Transverse colon (tissue), 4 donors: ENCODE results near the gene PARVA. TPM values are rescaled to one million over a fixed set of nuclear protein-coding genes. Genes with fewer than 3 reads are reported as not detected.

ENCODE experiments used
- DNase-seq: peaks from one replicate; pipeline ENCODE4 v3.0.0-alpha.2; 2019
- H3K27ac ChIP-seq, 4 donors: fragments of 200-600 bp; sonication (generic); 2 replicates each; pipeline ENCODE4 v1.5.1; 2016 to 2018; ENCODE audit warnings: inconsistent platforms in 4 of 4
- H3K27me3 ChIP-seq: fragments of 200-600 bp; sonication (generic); 2 replicates; pipeline ENCODE4 v1.5.1; 2017; ENCODE audit warnings: inconsistent platforms
- H3K36me3 ChIP-seq, 4 donors: fragments of 200-600 bp; sonication (generic); 2 replicates each; pipeline ENCODE4 v1.5.1; 2017 to 2019; ENCODE audit warnings: inconsistent platforms in 4 of 4
- H3K4me1 ChIP-seq, 4 donors: fragments of 200-600 bp; sonication (generic); 2 replicates each; pipeline ENCODE4 v1.5.1; 2017 to 2020; ENCODE audit warnings: inconsistent platforms in 4 of 4
- H3K4me3 ChIP-seq, 4 donors: fragments of 200-600 bp; sonication (generic); 1 replicate in 1 of 4; 2 replicates in 3 of 4; pipeline versions ENCODE4 v1.5.1 to v1.6.1; 2017 to 2019; ENCODE audit warnings: inconsistent platforms in 4 of 4
- H3K9me3 ChIP-seq, 2 donors: fragments of 200-600 bp; sonication (generic); 2 replicates each; pipeline ENCODE4 v1.5.1; 2017 to 2019; ENCODE audit warnings: inconsistent platforms in 2 of 2
- EP300 ChIP-seq: sonication (generic); formaldehyde crosslinking; IDR thresholded peaks from one replicate; pipeline ENCODE4 v1.6.1; 2017; ENCODE audit warnings: antibody characterized with exemption, low read depth
- POLR2A ChIP-seq: fragments of 450-650 bp; IDR thresholded peaks from one replicate; pipeline ENCODE4 v1.6.1; 2016; ENCODE audit warnings: antibody characterized with exemption, mild to moderate bottlenecking, moderate library complexity
- POLR2AphosphoS5 ChIP-seq, 3 donors: sonication (generic); formaldehyde crosslinking; IDR thresholded peaks; one replicate each; pipeline ENCODE4 v1.6.1; 2016; ENCODE audit warnings: antibody characterized with exemption in 3 of 3
- WGBS, 2 donors: methylation state at CpG; one replicate each; pipeline ENCODE4 v1.1.5; 2018; ENCODE audit warnings: low coverage in 1 of 2; 5-methylcytosine and 5-hydroxymethylcytosine counted together
- in situ Hi-C, 4 donors: fragments of 200-750 bp; cut with MboI; loops; one replicate each; pipeline versions ENCODE4 v1.15.0 to v1.15.1; 2017; ENCODE audit warnings: low sequenced_read_pairs in 3 of 4, low pct_ligation_motif_present in 1 of 4, low pct_unique_long_range_greater_than_20kb in 1 of 4
- intact Hi-C: fragments of 100-400 bp; cut with DNase I; formaldehyde crosslinking; loops from one replicate; pipeline ENCODE4 v1.15.1; 2023; ENCODE audit warnings: low total_unique reads
- total RNA-seq, 4 donors: library from RNA; depleted of rRNA; stranded (reverse); fragments of >200 nt; gene quantifications; one replicate each; pipeline ENCODE4 v1.1.0, GENCODE V29; 2016
- TF ChIP-seq, protein P1 (sequence below), 5 experiments: fragments of 200-600 bp in 3 of 5; fragments of 450-650 bp in 2 of 5; sonication (generic) in 3 of 5; IDR thresholded peaks; 1 replicate in 2 of 5; 2 replicates in 3 of 5; pipeline ENCODE4 v1.5.1; 2016 to 2017; ENCODE audit warnings: antibody characterized with exemption in 5 of 5, inconsistent platforms in 3 of 5, mild to moderate bottlenecking in 2 of 5, moderate library complexity in 1 of 5

Gene PARVA
- total RNA-seq, 4 donors from 2014 or later = 34.3 to 82.0 (median 45.1) TPM

DNA sequence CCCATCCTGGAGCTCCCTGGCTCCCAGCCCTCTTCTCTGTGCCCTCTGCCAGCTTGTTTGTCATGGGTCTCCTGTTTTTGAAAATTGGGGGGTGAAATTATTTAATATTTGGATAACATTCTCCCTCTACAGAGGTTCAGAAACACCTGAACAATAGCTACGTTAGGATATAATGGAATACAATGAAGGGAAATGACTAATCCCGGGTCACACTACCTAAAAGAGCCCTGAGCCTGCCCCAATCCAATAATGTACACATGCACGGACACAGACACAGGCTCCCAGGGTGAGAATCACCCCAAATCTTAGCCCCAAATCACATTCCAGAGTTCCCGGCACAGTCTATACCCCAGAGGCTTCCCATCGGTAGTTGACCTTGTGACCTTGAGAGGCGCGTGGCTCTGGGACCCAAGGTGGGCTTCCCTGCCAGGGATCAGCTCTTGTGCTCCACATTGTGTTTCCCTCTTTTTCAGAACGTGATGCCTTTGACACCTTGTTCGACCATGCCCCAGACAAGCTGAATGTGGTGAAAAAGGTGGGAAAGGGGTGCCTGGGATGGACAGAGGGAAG is 135.5 kb downstream of the PARVA start:
- H3K36me3 ChIP-seq = no peaks in the 10 kb centered on the region
- WGBS, 2 donors = 82% methylated on average over 9 of the region's 9 CpGs; no CpG with 5 or more reads in 1 of the 2 donors
- no peak for TF ChIP-seq EP300
- TF ChIP-seq POLR2A = no peak
- TF ChIP-seq POLR2AphosphoS5 (IDR thresholded peaks at IDR 0.05) = no peak
- TF ChIP-seq, protein P1, sequence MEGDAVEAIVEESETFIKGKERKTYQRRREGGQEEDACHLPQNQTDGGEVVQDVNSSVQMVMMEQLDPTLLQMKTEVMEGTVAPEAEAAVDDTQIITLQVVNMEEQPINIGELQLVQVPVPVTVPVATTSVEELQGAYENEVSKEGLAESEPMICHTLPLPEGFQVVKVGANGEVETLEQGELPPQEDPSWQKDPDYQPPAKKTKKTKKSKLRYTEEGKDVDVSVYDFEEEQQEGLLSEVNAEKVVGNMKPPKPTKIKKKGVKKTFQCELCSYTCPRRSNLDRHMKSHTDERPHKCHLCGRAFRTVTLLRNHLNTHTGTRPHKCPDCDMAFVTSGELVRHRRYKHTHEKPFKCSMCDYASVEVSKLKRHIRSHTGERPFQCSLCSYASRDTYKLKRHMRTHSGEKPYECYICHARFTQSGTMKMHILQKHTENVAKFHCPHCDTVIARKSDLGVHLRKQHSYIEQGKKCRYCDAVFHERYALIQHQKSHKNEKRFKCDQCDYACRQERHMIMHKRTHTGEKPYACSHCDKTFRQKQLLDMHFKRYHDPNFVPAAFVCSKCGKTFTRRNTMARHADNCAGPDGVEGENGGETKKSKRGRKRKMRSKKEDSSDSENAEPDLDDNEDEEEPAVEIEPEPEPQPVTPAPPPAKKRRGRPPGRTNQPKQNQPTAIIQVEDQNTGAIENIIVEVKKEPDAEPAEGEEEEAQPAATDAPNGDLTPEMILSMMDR (IDR thresholded peaks at IDR 0.05) = no peak
- DNase-seq = no peak
- in situ Hi-C loops = no loop called here
- no peaks in the 10 kb centered on the region for H3K9me3 ChIP-seq
- H3K27ac ChIP-seq = no peak overlapping the region
- H3K4me3 ChIP-seq = no peak overlapping the region
- H3K27me3 ChIP-seq = no peaks in the 10 kb centered on the region
- no peaks in the 10 kb centered on the region for H3K4me1 ChIP-seq
- intact Hi-C loops = no loop called here

DNA sequence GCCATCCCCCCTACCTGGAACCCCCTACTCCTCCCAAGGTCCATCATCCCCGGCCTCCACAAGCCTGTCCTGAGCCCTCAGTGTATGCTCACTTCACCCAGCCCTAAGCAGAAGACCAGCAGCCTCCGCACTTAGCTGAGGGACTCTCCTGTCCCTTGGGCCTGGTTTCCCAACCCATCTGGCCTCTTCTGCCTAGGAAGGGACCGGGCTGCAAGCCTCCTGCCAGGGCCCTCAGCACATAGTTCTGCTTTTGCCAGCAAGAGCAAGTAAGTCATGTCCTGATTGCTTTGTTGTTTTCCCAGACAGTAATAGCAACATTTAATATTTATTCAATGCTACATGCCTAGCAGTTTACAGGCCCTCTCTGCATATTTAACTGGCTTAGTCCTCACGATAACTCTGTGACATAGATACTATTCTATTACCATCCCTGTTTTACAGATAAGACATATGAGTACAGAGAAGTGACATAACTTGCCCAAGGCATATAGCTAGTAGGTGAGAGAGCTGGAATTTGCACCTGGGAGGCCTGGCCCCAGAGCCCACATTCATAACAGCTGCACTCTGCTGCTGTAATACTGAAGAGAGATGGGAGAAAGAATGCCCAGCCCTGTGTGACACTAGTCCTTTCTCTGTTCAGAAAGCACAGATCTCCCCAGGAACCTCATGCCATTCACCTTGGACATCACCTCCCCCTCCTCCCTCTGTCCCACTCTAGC is 139.2 kb downstream of the PARVA start:
- Histone ChIP-seq H3K9me3 (no peaks in the 10 kb centered on the region), H3K27me3 (no peaks in the 10 kb centered on the region), H3K27ac (no peak overlapping the region), H3K36me3 (no peaks in the 10 kb centered on the region), H3K4me1 (no peaks in the 10 kb centered on the region), H3K4me3 (no peak overlapping the region)
- 90% methylated on average over 4 of the region's 4 CpGs; no CpG with 5 or more reads in 1 of the 2 donors for WGBS, 2 donors
- no peak for DNase-seq
- in situ Hi-C loops = no loop called here
- intact Hi-C loops = no loop called here
- TF ChIP-seq POLR2A (no peak), EP300 (no peak), POLR2AphosphoS5 (IDR thresholded peaks at IDR 0.05) (no peak)
- TF ChIP-seq, protein P1 (IDR thresholded peaks at IDR 0.05) = no peak

DNA sequence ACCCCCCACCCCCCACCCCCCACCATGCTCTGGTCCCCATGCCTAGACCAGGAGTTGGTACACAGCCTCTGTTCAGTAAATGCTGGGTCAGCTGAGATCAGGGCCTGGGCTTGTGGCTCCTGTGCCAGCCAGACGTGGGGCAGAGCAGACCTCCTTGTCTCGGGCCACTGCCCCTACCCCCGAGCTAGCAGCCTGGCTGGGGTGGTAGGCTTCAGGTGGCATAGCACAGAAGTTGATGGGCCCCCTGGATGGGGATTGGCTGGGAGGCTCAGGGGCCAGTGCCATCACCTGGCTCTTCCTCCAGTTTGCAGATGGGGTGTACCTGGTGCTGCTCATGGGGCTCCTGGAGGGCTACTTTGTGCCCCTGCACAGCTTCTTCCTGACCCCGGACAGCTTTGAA is 139.9 kb downstream of the PARVA start:
- intact Hi-C loops (no loop called here), in situ Hi-C loops (no loop called here)
- Histone ChIP-seq H3K27ac (no peak overlapping the region), H3K27me3 (no peaks in the 10 kb centered on the region), H3K9me3 (no peaks in the 10 kb centered on the region), H3K4me3 (no peak overlapping the region), H3K4me1 (no peaks in the 10 kb centered on the region), H3K36me3 (no peaks in the 10 kb centered on the region)
- TF ChIP-seq EP300 (no peak), POLR2AphosphoS5 (IDR thresholded peaks at IDR 0.05) (no peak)
- 88 to 100% methylated on average over 1 to 4 of the region's 4 CpGs for WGBS, 2 donors
- DNase-seq = no peak

DNA sequence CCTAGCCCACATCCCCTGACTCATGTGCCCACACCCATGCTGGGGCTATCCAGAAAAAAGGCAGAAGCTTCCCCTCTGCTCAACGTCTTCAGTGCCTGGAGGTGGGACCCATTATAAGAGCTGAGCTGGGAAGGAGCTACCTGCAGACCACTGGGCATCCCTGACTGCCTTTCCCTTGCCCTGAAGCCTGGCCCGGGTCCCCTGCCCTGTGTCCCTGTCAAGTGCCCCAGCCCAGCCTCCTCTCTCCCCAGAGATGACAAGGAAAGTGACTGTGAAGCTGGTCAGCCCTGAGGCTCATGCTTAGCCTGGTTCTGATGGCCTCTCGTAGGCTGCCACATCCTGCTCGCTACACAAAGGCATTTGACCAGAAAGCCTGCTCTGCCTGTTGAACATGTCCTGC is 140.4 kb downstream of the PARVA start:
- H3K4me1 ChIP-seq = no peaks in the 10 kb centered on the region
- intact Hi-C loops = no loop called here
- TF ChIP-seq EP300 (no peak), POLR2AphosphoS5 (IDR thresholded peaks at IDR 0.05) (no peak), POLR2A (no peak)
- TF ChIP-seq, protein P1 (IDR thresholded peaks at IDR 0.05) = no peak
- no peaks in the 10 kb centered on the region for H3K36me3 ChIP-seq
- in situ Hi-C loops = no loop called here
- no peak overlapping the region for H3K27ac ChIP-seq
- H3K9me3 ChIP-seq = no peaks in the 10 kb centered on the region
- no peak overlapping the region for H3K4me3 ChIP-seq
- WGBS, 2 donors = 94% methylated on average over 4 of the region's 4 CpGs; no CpG with 5 or more reads in 1 of the 2 donors
- H3K27me3 ChIP-seq = no peaks in the 10 kb centered on the region
- no peak for DNase-seq
